PC-3 (cell line): ENCODE measurements around the gene STK24. TPM values are rescaled to one million over a fixed set of nuclear protein-coding genes. Genes with fewer than 3 reads are reported as not detected.

Experiments
- ATAC-seq: fragments of 200-7000 bp; cut with Tn5 transposase; 2 replicates; pipeline ENCODE4 v1.9.1; 2020; ENCODE audit warnings: mild to moderate bottlenecking, moderate library complexity
- BruUV-seq: library from RNA; stranded (reverse); fragments of 400-500 nt; replicated peaks from 2 replicates; lab custom pipeline; 2021; lab: Mats Ljungman, UMichigan
- CTCF ChIA-PET: fragments of 300-600 bp; sonication (Branson Sonifier 250); formaldehyde crosslinking; loops from one replicate; lab custom pipeline; 2022; ENCODE audit warnings: antibody characterized with exemption; lab: Charles Lee
- POLR2A ChIA-PET: fragments of 300-600 bp; sonication (Branson Sonifier 250); formaldehyde crosslinking; loops from one replicate; lab custom pipeline; 2022; ENCODE audit warnings: antibody characterized with exemption; ENCODE audit not compliant: unreplicated experiment; lab: Charles Lee
- DNase-seq: peaks from one replicate; pipeline ENCODE4 v3.0.0-alpha.2; 2015
- H2AFZ ChIP-seq: fragments of 300-600 bp; sonication (generic); 2 replicates; pipeline ENCODE4 v1.6.0; 2016; ENCODE audit warnings: antibody characterized with exemption, low read length
- H3F3A ChIP-seq: fragments of 300-600 bp; sonication (generic); one replicate; pipeline ENCODE4 v1.6.0; 2017; ENCODE audit warnings: antibody characterized with exemption, low read length, control low read depth, mild to moderate bottlenecking; ENCODE audit not compliant: unreplicated experiment
- H3K27ac ChIP-seq: fragments of 300-600 bp; sonication (generic); 2 replicates; pipeline ENCODE4 v1.5.1; 2016; ENCODE audit warnings: mild to moderate bottlenecking, low read length
- H3K27me3 ChIP-seq: fragments of 300-600 bp; sonication (generic); 2 replicates; pipeline ENCODE4 v1.6.1; 2016; ENCODE audit warnings: low read length, mixed read lengths
- H3K36me3 ChIP-seq: fragments of 300-600 bp; sonication (generic); 2 replicates; pipeline ENCODE4 v1.6.1; 2016; ENCODE audit warnings: low read depth, mixed run types, low read length, mixed read lengths
- H3K4me1 ChIP-seq: fragments of 300-600 bp; sonication (generic); 2 replicates; pipeline ENCODE4 v1.5.1; 2016; ENCODE audit warnings: low read length; ENCODE audit not compliant: insufficient read depth
- H3K4me2 ChIP-seq: fragments of 300-600 bp; sonication (generic); 2 replicates; pipeline ENCODE4 v1.6.0; 2016; ENCODE audit warnings: low read length
- H3K4me3 ChIP-seq: fragments of 300-600 bp; sonication (generic); 2 replicates; pipeline ENCODE4 v1.5.1; 2016; ENCODE audit warnings: mild to moderate bottlenecking, low read length, mixed read lengths
- H3K79me2 ChIP-seq: fragments of 300-600 bp; sonication (generic); 2 replicates; pipeline ENCODE4 v1.6.1; 2017; ENCODE audit warnings: low read length, mixed read lengths
- H3K9ac ChIP-seq: fragments of 300-600 bp; sonication (generic); 2 replicates; pipeline ENCODE4 v1.6.0; 2016; ENCODE audit warnings: mild to moderate bottlenecking, low read length
- H3K9me2 ChIP-seq: fragments of 300-600 bp; sonication (generic); replicated peaks from 2 replicates; pipeline ENCODE4 v1.6.1; 2016; ENCODE audit warnings: mixed run types, low read length, mixed read lengths
- H3K9me3 ChIP-seq: fragments of 300-600 bp; sonication (generic); 2 replicates; pipeline ENCODE4 v1.6.1; 2016; ENCODE audit warnings: low read length, mixed read lengths
- H4K20me1 ChIP-seq: fragments of 300-600 bp; sonication (generic); 2 replicates; pipeline ENCODE4 v1.6.1; 2016; ENCODE audit warnings: low read length, mixed read lengths
- CTCF ChIP-seq: fragments of 300-600 bp; sonication (generic); conservative IDR thresholded peaks from 2 replicates; pipeline ENCODE4 v1.5.1; 2017; ENCODE audit warnings: antibody characterized with exemption, low read depth, mild to moderate bottlenecking, low read length
- EZH2 ChIP-seq: fragments of 300-600 bp; sonication (generic); IDR thresholded peaks from one replicate; pipeline ENCODE4 v1.6.1; 2017; ENCODE audit warnings: antibody characterized with exemption, mild to moderate bottlenecking, low read length; ENCODE audit not compliant: unreplicated experiment
- EZH2phosphoT487 ChIP-seq: fragments of 300-600 bp; sonication (generic); IDR thresholded peaks from 2 replicates; pipeline ENCODE4 v1.6.1; 2018; ENCODE audit warnings: mild to moderate bottlenecking, antibody characterized with exemption, low read length, borderline replicate concordance
- intact Hi-C: fragments of 100-400 bp; cut with micrococcal nuclease; formaldehyde crosslinking; loops from 2 replicates; pipeline ENCODE4 v1.9.0; 2023
- total RNA-seq: library from RNA; depleted of rRNA; stranded (reverse); fragments of >200 nt; gene quantifications from 2 replicates; pipeline ENCODE4 v1.2.3, GENCODE V29; 2014

The STK24 gene
- total RNA-seq, 1 experiment from 2014 or later = 52.4 TPM

GRCh38 chr13:98450539-98451111 lies 126.3 kb downstream of the STK24 start:
- Histone ChIP-seq H3F3A (no peaks in the 10 kb centered on the region), H3K9ac (no peak overlapping the region), H3K4me1 (no peaks in the 10 kb centered on the region), H3K9me3 (no peaks in the 10 kb centered on the region), H3K36me3 (peaks cover 14% of the 10 kb centered on the region), H3K4me2 (no peak overlapping the region), H4K20me1 (no peaks in the 10 kb centered on the region), H3K4me3 (no peak overlapping the region), H2AFZ (no peak overlapping the region), H3K79me2 (no peaks in the 10 kb centered on the region), H3K27me3 (no peaks in the 10 kb centered on the region), H3K9me2 (no peaks in the 10 kb centered on the region), H3K27ac (no peak overlapping the region)
- DNase-seq (no peak), ATAC-seq (no peak)
- POLR2A ChIA-PET = no interaction called here
- CTCF ChIA-PET = no interaction called here
- no TSS peak for BruUV-seq
- intact Hi-C loops = loop anchor here (5.0 kb wide), 1 partner anchor 222 kb away; no protein-coding TSS in a partner anchor
- TF ChIP-seq EZH2phosphoT487 (no peak), EZH2 (no peak), CTCF (no peak)

GRCh38 chr13:98450026-98450425 lies 126.9 kb downstream of the STK24 start:
- ChIA-PET CTCF (no interaction called here), POLR2A (no interaction called here)
- H3F3A ChIP-seq = no peaks in the 10 kb centered on the region
- no peaks in the 10 kb centered on the region for H3K79me2 ChIP-seq
- H3K9me3 ChIP-seq = no peaks in the 10 kb centered on the region
- ATAC-seq (no peak), DNase-seq (no peak)
- H3K4me1 ChIP-seq = peaks cover under 1% of the 10 kb centered on the region
- TF ChIP-seq CTCF = no peak
- no peak for TF ChIP-seq EZH2
- no peak for TF ChIP-seq EZH2phosphoT487
- no peaks in the 10 kb centered on the region for H3K27me3 ChIP-seq
- no peaks in the 10 kb centered on the region for H4K20me1 ChIP-seq
- H3K9me2 ChIP-seq = no peaks in the 10 kb centered on the region
- no peak overlapping the region for H3K4me3 ChIP-seq
- no peak overlapping the region for H3K4me2 ChIP-seq
- H2AFZ ChIP-seq = no peak overlapping the region
- no peak overlapping the region for H3K27ac ChIP-seq
- no peak overlapping the region for H3K9ac ChIP-seq
- peaks cover 14% of the 10 kb centered on the region for H3K36me3 ChIP-seq
- intact Hi-C loops = loop anchor here (5.0 kb wide), 1 partner anchor 222 kb away; no protein-coding TSS in a partner anchor
- BruUV-seq = no TSS peak

GRCh38 chr13:98449273-98449672 lies 127.6 kb downstream of the STK24 start:
- Histone ChIP-seq H3K9ac (no peak overlapping the region), H3K27ac (no peak overlapping the region), H3K4me1 (peaks cover 5% of the 10 kb centered on the region), H3K27me3 (no peaks in the 10 kb centered on the region), H2AFZ (no peak overlapping the region), H3K9me2 (no peaks in the 10 kb centered on the region), H3K79me2 (no peaks in the 10 kb centered on the region), H3K4me2 (no peak overlapping the region), H3K4me3 (no peak overlapping the region), H3K9me3 (no peaks in the 10 kb centered on the region), H3K36me3 (peaks cover 14% of the 10 kb centered on the region), H4K20me1 (no peaks in the 10 kb centered on the region), H3F3A (no peaks in the 10 kb centered on the region)
- ATAC-seq = no peak
- no peak for DNase-seq
- intact Hi-C loops = loop anchor here (10.0 kb wide), 1 partner anchor 126 kb away; the partner anchor contains the start of gene STK24
- ChIA-PET POLR2A (no interaction called here), CTCF (no interaction called here)
- BruUV-seq = no TSS peak
- TF ChIP-seq EZH2 = no peak
- no peak for TF ChIP-seq EZH2phosphoT487
- TF ChIP-seq CTCF = no peak
